ENCODE data around the gene CDCA3. TPM values are rescaled to one million over a fixed set of nuclear protein-coding genes. Genes with fewer than 3 reads are reported as not detected.

The CDCA3 gene
- total and polyA plus RNA-seq, 2 of the 13 experiments (the other 11 are each of a cell fraction or from before 2014, with no cell fraction given) = 32.7 to 56.5 TPM

- peak; percentile 57 for TF ChIP-seq ZNF740 (CRISPR knock-in tag; IDR thresholded peaks at IDR 0.05)
- TF ChIP-seq TRAFD1 (CRISPR knock-in tag; IDR thresholded peaks at IDR 0.05; ENCODE audit: borderline replicate concordance) = no peak
- no peak for TF ChIP-seq ZNF292 (CRISPR knock-in tag; IDR thresholded peaks at IDR 0.05; ENCODE audit: borderline replicate concordance, low read depth)
- TF ChIP-seq PPARG (CRISPR knock-in tag; conservative IDR thresholded peaks at IDR 0.05) = no peak; the same call in 1 of the 2 replicates
- no peak for TF ChIP-seq ZNF484 (CRISPR knock-in tag; IDR thresholded peaks at IDR 0.05; ENCODE audit: borderline replicate concordance, low read depth)
- TF ChIP-seq SIX1 (CRISPR knock-in tag; IDR thresholded peaks at IDR 0.05; ENCODE audit: borderline replicate concordance) = no peak
- TF ChIP-seq TP53 (CRISPR knock-in tag; conservative IDR thresholded peaks at IDR 0.05) = peak; percentile 47; the same call in 1 of the 2 replicates
- TF ChIP-seq ZFP82 (CRISPR knock-in tag; IDR thresholded peaks at IDR 0.05; ENCODE audit: borderline replicate concordance) = 0 out of 2 replicates have a peak, but pooled peaks have one; percentile 43
- 0 out of 2 replicates have a peak, but pooled peaks have one; percentile 30 for TF ChIP-seq ZNF562 (CRISPR knock-in tag; IDR thresholded peaks at IDR 0.05; ENCODE audit: borderline replicate concordance)
- no peak for TF ChIP-seq LBX2 (CRISPR knock-in tag; IDR thresholded peaks at IDR 0.05; ENCODE audit: borderline replicate concordance)
- TF ChIP-seq CBX5 (CRISPR knock-in tag; IDR thresholded peaks at IDR 0.05; ENCODE audit: borderline replicate concordance) = peak; percentile 87; the same call in 1 of the 2 replicates
- TF ChIP-seq ZNF281 (CRISPR knock-in tag; IDR thresholded peaks at IDR 0.05; ENCODE audit: borderline replicate concordance) = peak; percentile 45
- no peak for TF ChIP-seq FOXP1 (IDR thresholded peaks at IDR 0.05)
- TF ChIP-seq FOXP1 (CRISPR knock-in tag; IDR thresholded peaks at IDR 0.05) = no peak
- no peak; the same call in 1 of the 2 replicates for TF ChIP-seq THAP8 (CRISPR knock-in tag; IDR thresholded peaks at IDR 0.05; ENCODE audit: borderline replicate concordance)
- TF ChIP-seq KDM6A (CRISPR knock-in tag; IDR thresholded peaks at IDR 0.05; ENCODE audit: low read depth) = no peak
- TF ChIP-seq NKX3-1 (CRISPR knock-in tag; IDR thresholded peaks at IDR 0.05) = peak; percentile 73; the same call in 1 of the 2 replicates
- TF ChIP-seq KMT2A (CRISPR knock-in tag; IDR thresholded peaks at IDR 0.05) = peak; percentile 59; the same call in 1 of the 2 replicates
- TF ChIP-seq EEA1 (CRISPR knock-in tag; IDR thresholded peaks at IDR 0.05; ENCODE audit: borderline replicate concordance) = no peak
- TF ChIP-seq MEF2D (CRISPR knock-in tag; IDR thresholded peaks at IDR 0.05) = peak; percentile 50; the same call in 1 of the 2 replicates
- peak; percentile 47; the same call in 1 of the 2 replicates for TF ChIP-seq ELF3 (CRISPR knock-in tag; IDR thresholded peaks at IDR 0.05)
- no peak for TF ChIP-seq ATAD3A (CRISPR knock-in tag; IDR thresholded peaks at IDR 0.05)
These were observed 21.3 kb upstream of the CDCA3 start (continued) for GRCh38 chr12:6872073-6873048.

Data from HepG2 (cell line).